DND-41 (cell line): Measurements from ENCODE around the gene ABI2.
"Not testable (repeated sequence)": the region's sequence is repeated elsewhere in the genome, so short reads cannot be mapped to it uniquely, and the experiment has no call there.

Experiments
- ATAC-seq: fragments of 200-7000 bp; cut with Tn5 transposase; 3 replicates; pipeline ENCODE4 v1.9.1; 2021; ENCODE audit warnings: low read depth; ENCODE audit not compliant: insufficient read depth
- DNase-seq: peaks from one replicate; pipeline ENCODE4 v3.0.0-alpha.2; 2020
- H2AFZ ChIP-seq: 2 replicates; pipeline ENCODE4 v1.6.0; 2012; ENCODE audit warnings: low read depth, low read length
- H3K27ac ChIP-seq: 2 replicates; pipeline ENCODE4 v1.5.1; 2012; ENCODE audit warnings: low read length, inconsistent platforms
- H3K27me3 ChIP-seq: fragments of 200-600 bp; sonication (generic); 2 replicates; pipeline ENCODE4 v1.6.0; 2012; ENCODE audit warnings: low read length, mild to moderate bottlenecking, inconsistent platforms; ENCODE audit not compliant: insufficient read depth, poor library complexity
- H3K36me3 ChIP-seq: 2 replicates; pipeline ENCODE4 v1.5.1; 2012; ENCODE audit warnings: low read length, inconsistent platforms; ENCODE audit not compliant: insufficient read depth
- H3K4me1 ChIP-seq: 2 replicates; pipeline ENCODE4 v1.5.1; 2012; ENCODE audit warnings: mild to moderate bottlenecking, low read length; ENCODE audit not compliant: insufficient read depth
- H3K4me2 ChIP-seq: 2 replicates; pipeline ENCODE4 v1.6.0; 2012; ENCODE audit warnings: mild to moderate bottlenecking, moderate library complexity, low read length, inconsistent platforms; ENCODE audit not compliant: insufficient read depth
- H3K4me3 ChIP-seq, 2 experiments: fragments of 200-600 bp in 1 of 2; shearing (Covaris generic) in 1 of 2; 2 replicates each; pipeline ENCODE4 v1.5.1; 2012 to 2016; ENCODE audit warnings: inconsistent platforms in 2 of 2, low read length in 2 of 2, mild to moderate bottlenecking in 2 of 2, low read depth in 1 of 2, moderate library complexity in 1 of 2
- H3K79me2 ChIP-seq: 2 replicates; pipeline ENCODE4 v1.6.0; 2012; ENCODE audit warnings: low read length, inconsistent platforms; ENCODE audit not compliant: insufficient read depth
- H3K9ac ChIP-seq: 2 replicates; pipeline ENCODE4 v1.6.0; 2012; ENCODE audit warnings: low read depth, mild to moderate bottlenecking, inconsistent platforms, low read length, moderate library complexity
- H3K9me3 ChIP-seq: 2 replicates; pipeline ENCODE4 v1.5.1; 2012; ENCODE audit warnings: low read length, moderate library complexity, mild to moderate bottlenecking, inconsistent platforms; ENCODE audit not compliant: insufficient read depth, severe bottlenecking
- H4K20me1 ChIP-seq: 2 replicates; pipeline ENCODE4 v1.6.0; 2012; ENCODE audit warnings: low read length; ENCODE audit not compliant: insufficient read depth
- EZH2 ChIP-seq: IDR thresholded peaks from 3 replicates; pipeline ENCODE4 v1.6.1; 2012; ENCODE audit warnings: borderline replicate concordance, low read depth, mild to moderate bottlenecking, moderate library complexity, low read length, inconsistent platforms; ENCODE audit not compliant: severe bottlenecking
- TF ChIP-seq, protein P1 (sequence below): IDR thresholded peaks from 2 replicates; pipeline ENCODE4 v1.5.1; 2012; ENCODE audit warnings: borderline replicate concordance, low read length, moderate library complexity, mild to moderate bottlenecking; ENCODE audit not compliant: poor library complexity, severe bottlenecking; ENCODE audit errors: extremely low read depth

Gene ABI2

GRCh38 chr2:203361495-203361894, 33.3 kb downstream of the ABI2 start:
- H3K4me2 ChIP-seq = no peak overlapping the region
- ATAC-seq = no peak
- 0 out of 2 replicates have a peak, but pooled peaks cover 2% of the 10 kb centered on the region for H3K36me3 ChIP-seq
- H4K20me1 ChIP-seq = peaks cover 13% of the 10 kb centered on the region; the same call in 1 of the 2 replicates
- no peak overlapping the region for H2AFZ ChIP-seq
- H3K27ac ChIP-seq = no peak overlapping the region
- no peaks in the 10 kb centered on the region for H3K9me3 ChIP-seq
- no peaks in the 10 kb centered on the region for H3K27me3 ChIP-seq
- no peaks in the 10 kb centered on the region for H3K4me1 ChIP-seq
- H3K4me3 ChIP-seq = no peak overlapping the region
- DNase-seq = no peak
- TF ChIP-seq, protein P1, sequence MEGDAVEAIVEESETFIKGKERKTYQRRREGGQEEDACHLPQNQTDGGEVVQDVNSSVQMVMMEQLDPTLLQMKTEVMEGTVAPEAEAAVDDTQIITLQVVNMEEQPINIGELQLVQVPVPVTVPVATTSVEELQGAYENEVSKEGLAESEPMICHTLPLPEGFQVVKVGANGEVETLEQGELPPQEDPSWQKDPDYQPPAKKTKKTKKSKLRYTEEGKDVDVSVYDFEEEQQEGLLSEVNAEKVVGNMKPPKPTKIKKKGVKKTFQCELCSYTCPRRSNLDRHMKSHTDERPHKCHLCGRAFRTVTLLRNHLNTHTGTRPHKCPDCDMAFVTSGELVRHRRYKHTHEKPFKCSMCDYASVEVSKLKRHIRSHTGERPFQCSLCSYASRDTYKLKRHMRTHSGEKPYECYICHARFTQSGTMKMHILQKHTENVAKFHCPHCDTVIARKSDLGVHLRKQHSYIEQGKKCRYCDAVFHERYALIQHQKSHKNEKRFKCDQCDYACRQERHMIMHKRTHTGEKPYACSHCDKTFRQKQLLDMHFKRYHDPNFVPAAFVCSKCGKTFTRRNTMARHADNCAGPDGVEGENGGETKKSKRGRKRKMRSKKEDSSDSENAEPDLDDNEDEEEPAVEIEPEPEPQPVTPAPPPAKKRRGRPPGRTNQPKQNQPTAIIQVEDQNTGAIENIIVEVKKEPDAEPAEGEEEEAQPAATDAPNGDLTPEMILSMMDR = no peak
- no peak for TF ChIP-seq EZH2
- H3K79me2 ChIP-seq = peaks cover 81% of the 10 kb centered on the region
- no peak overlapping the region for H3K9ac ChIP-seq

GRCh38 chr2:203361922-203362321, 33.7 kb downstream of the ABI2 start:
- ATAC-seq (no peak), DNase-seq (no peak)
- TF ChIP-seq, protein P1 = no peak
- no peak for TF ChIP-seq EZH2
- Histone ChIP-seq H2AFZ (no peak overlapping the region), H3K4me2 (no peak overlapping the region), H3K4me3 (no peak overlapping the region), H4K20me1 (peaks cover 13% of the 10 kb centered on the region; the same call in 1 of the 2 replicates), H3K4me1 (no peaks in the 10 kb centered on the region), H3K36me3 (peaks cover 6% of the 10 kb centered on the region; the same call in 1 of the 2 replicates), H3K9me3 (no peaks in the 10 kb centered on the region), H3K27ac (no peak overlapping the region), H3K79me2 (peaks cover 81% of the 10 kb centered on the region), H3K9ac (no peak overlapping the region), H3K27me3 (no peaks in the 10 kb centered on the region)

GRCh38 chr2:203366639-203367466, 38.7 kb downstream of the ABI2 start:
- Histone ChIP-seq H3K36me3 (peaks cover 40% of the 10 kb centered on the region), H3K27me3 (no peaks in the 10 kb centered on the region), H4K20me1 (peaks cover 7% of the 10 kb centered on the region; the same call in 1 of the 2 replicates), H3K4me3 (no peak overlapping the region), H3K4me1 (no peaks in the 10 kb centered on the region), H3K79me2 (peaks cover 49% of the 10 kb centered on the region), H3K4me2 (no peak overlapping the region), H3K27ac (no peak overlapping the region), H3K9me3 (no peaks in the 10 kb centered on the region), H3K9ac (no peak overlapping the region), H2AFZ (no peak overlapping the region)
- no peak for TF ChIP-seq EZH2
- TF ChIP-seq, protein P1 = no peak
- ATAC-seq (no peak), DNase-seq (no peak)

GRCh38 chr2:203372706-203373105, 44.5 kb downstream of the ABI2 start:
- peaks cover 20% of the 10 kb centered on the region for H3K79me2 ChIP-seq
- H3K4me2 ChIP-seq, H2AFZ ChIP-seq, DNase-seq, H3K9me3 ChIP-seq, H4K20me1 ChIP-seq, ATAC-seq, H3K27ac ChIP-seq, H3K27me3 ChIP-seq, H3K4me3 ChIP-seq, H3K4me1 ChIP-seq, H3K9ac ChIP-seq: not testable (repeated sequence)
- peaks cover 41% of the 10 kb centered on the region for H3K36me3 ChIP-seq
